HG03565 (cell line): Measurements from ENCODE around the gene CTNNA2.

Source experiments
- ATAC-seq: cut with Tn5 transposase; IDR thresholded peaks from one replicate; pipeline ENCODE4 v1.9.1; 2021; ENCODE audit warnings: mild to moderate bottlenecking, moderate library complexity; ENCODE audit not compliant: unreplicated experiment

The CTNNA2 gene

GRCh38 chr2:79700651-79701050 lies 187.8 kb downstream of the CTNNA2 start:
- no peak for ATAC-seq

GRCh38 chr2:79702905-79703304 lies 190.1 kb downstream of the CTNNA2 start:
- no peak for ATAC-seq

GRCh38 chr2:79711098-79711497 lies 198.2 kb downstream of the CTNNA2 start:
- ATAC-seq: no peak

GRCh38 chr2:79713131-79713785 lies 200.4 kb downstream of the CTNNA2 start:
- ATAC-seq: no peak

GRCh38 chr2:79714283-79714682 lies 201.4 kb downstream of the CTNNA2 start:
- no peak for ATAC-seq

- no peak for ATAC-seq
Observed at GRCh38 chr2:79715338-79715737, 202.5 kb downstream of the CTNNA2 start.

- no peak for ATAC-seq
Observed at GRCh38 chr2:79716266-79716665, 203.4 kb downstream of the CTNNA2 start.

GRCh38 chr2:79717364-79718007 lies 204.6 kb downstream of the CTNNA2 start:
- no peak for ATAC-seq

GRCh38 chr2:79721061-79721460 lies 208.2 kb downstream of the CTNNA2 start:
- ATAC-seq: no peak

- ATAC-seq: no peak
Observed at GRCh38 chr2:79721966-79722365, 209.1 kb downstream of the CTNNA2 start.

GRCh38 chr2:79723830-79724229 lies 211.0 kb downstream of the CTNNA2 start:
- no peak for ATAC-seq

GRCh38 chr2:79729532-79729931 lies 216.7 kb downstream of the CTNNA2 start:
- no peak for ATAC-seq

GRCh38 chr2:79734518-79734917 lies 221.7 kb downstream of the CTNNA2 start:
- no peak for ATAC-seq

GRCh38 chr2:79740879-79741443 lies 228.1 kb downstream of the CTNNA2 start:
- no peak for ATAC-seq

- ATAC-seq: no peak
Observed at GRCh38 chr2:79750321-79750720, 237.5 kb downstream of the CTNNA2 start.

- no peak for ATAC-seq
Observed at GRCh38 chr2:79757526-79757925, 244.7 kb downstream of the CTNNA2 start.

GRCh38 chr2:79758042-79758441 lies 245.2 kb downstream of the CTNNA2 start:
- ATAC-seq: no peak

GRCh38 chr2:79758749-79759282 lies 246.0 kb downstream of the CTNNA2 start:
- ATAC-seq: no peak

GRCh38 chr2:79770926-79771325 lies 258.1 kb downstream of the CTNNA2 start:
- no peak for ATAC-seq

- ATAC-seq: no peak
Observed at GRCh38 chr2:79771493-79771892, 258.6 kb downstream of the CTNNA2 start.

GRCh38 chr2:79774016-79774415 lies 261.2 kb downstream of the CTNNA2 start:
- no peak for ATAC-seq

GRCh38 chr2:79776461-79776860 lies 263.6 kb downstream of the CTNNA2 start:
- ATAC-seq: no peak
